Activated CD8-positive, alpha-beta memory T cell treated with anti-CD3 and anti-CD28 coated beads for 4 hours (primary cell): Measurements from ENCODE around the gene CECR2.

Source experiments
- DNase-seq, 2 donors: peaks; one replicate each; pipeline ENCODE4 v3.0.0-alpha.2; 2020; ENCODE audit warnings: low read depth in 2 of 2

The CECR2 gene

GRCh38 chr22:17460895-17461294 lies 91.6 kb downstream of the CECR2 start:
- DNase-seq = no peak

DNA sequence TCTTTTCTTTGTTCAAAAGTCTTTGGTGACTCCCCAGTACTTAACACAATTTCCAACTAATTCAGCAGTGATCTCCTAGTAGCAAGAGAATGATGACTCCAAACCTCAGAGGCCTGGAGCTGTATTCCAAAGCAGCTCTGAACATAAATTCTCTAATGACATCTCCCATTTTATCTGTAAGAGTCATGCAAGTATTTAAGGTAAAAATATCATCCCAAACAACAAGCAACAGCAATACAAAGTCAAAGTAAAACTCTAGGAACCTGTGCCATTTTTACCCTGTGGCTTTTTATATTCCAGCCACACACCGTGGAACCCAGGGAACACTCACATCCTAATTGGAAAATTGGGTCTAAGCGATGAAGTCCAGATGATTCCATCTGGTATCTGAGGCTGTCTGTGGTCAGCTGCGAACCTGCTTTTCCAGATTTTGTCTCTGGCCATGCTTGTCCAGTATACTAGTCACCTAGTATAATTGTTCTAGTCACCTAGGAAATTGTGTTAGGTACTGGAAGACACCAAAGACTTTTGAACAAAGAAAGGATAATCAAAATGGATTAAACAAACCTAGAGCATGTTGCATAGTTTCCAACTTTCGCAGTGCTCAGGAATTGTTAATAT lies 101.7 kb downstream of the CECR2 start:
- DNase-seq = no peak

GRCh38 chr22:17471886-17472535 lies 102.8 kb downstream of the CECR2 start:
- no peak for DNase-seq

GRCh38 chr22:17472932-17473331 lies 103.7 kb downstream of the CECR2 start:
- DNase-seq = no peak

GRCh38 chr22:17475318-17476230 lies 106.3 kb downstream of the CECR2 start:
- DNase-seq = no peak

- no peak for DNase-seq
These were observed 107.6 kb downstream of the CECR2 start for GRCh38 chr22:17476838-17477237.

- DNase-seq = no peak
These were observed 108.2 kb downstream of the CECR2 start for GRCh38 chr22:17477391-17477833.

DNA sequence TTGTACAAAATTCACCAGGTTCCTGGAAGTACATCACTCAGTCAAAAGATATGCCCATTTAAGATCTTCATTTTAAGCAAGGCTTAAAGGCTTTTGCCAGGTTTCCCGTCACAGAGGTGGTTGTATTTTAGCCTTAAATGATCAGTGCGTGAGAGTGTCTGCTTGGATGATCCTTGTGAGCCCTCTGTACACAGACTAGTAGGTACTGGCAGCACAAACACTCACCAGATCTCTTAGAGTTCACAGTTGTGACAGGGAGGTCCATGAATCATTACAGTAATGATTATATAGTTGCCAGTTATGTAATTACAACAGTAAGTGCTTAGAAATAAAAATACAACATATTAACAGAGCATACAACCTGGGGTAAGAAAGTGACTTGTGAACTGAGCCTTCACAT lies 109.9 kb downstream of the CECR2 start:
- DNase-seq = no peak

GRCh38 chr22:17481424-17481823 lies 112.2 kb downstream of the CECR2 start:
- DNase-seq = no peak

DNA sequence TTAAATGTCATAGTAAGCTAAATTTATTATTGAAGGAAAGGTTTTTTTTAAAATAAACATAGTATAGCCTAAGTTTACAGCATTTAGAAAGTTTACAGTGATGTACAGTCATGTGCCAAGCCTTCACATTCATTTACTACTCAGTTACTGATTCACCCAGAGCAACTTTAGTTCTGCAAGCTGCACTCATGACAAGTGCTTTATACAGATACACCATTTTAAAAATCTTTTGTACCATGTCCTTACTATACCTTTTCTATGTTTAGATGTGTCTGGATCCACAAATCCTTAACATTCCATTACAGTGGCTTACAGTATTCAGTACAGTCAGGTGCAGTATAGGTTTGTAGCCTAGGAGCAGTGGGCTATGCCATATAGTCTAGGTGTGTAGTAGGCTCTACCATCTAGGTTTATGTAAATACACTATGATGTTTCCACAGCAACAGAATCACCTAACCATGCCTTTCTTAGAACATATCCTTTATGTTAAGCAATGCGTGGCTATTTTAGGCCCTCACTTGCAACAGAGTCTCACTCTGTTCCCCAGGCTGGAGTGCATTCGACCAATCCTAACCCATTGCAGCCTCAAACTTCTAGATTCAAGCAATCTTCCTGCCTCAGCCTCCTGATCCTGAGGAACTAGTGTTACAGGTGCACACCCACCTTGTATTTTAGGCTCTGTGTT lies 114.6 kb downstream of the CECR2 start:
- no peak for DNase-seq

GRCh38 chr22:17484608-17485007 lies 115.3 kb downstream of the CECR2 start:
- DNase-seq = no peak

- no peak for DNase-seq
These were observed 117.1 kb downstream of the CECR2 start for GRCh38 chr22:17486313-17486712.

DNA sequence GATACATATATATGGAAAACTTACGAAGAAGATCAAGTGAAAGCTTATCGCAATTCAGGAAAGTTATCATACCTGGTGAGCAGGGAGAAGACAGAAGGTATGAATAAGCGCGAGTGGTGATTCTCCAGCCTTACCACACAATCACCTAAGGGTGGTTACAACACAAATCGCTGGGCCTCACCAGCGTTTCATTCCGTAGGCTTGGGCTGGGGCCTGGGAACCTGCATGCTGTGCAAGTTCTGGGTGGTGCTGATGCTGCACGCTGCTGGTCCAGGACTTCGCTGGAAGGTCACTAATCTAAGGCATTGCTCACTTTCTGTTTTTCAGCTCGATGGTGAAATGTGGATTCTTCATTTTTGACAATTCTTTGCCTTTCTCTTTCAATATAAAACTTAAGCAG lies 117.5 kb downstream of the CECR2 start:
- DNase-seq = no peak

- DNase-seq = no peak
These were observed 119.8 kb downstream of the CECR2 start for GRCh38 chr22:17489101-17489500.

GRCh38 chr22:17491090-17491640 lies 121.9 kb downstream of the CECR2 start:
- no peak for DNase-seq

GRCh38 chr22:17492247-17492646 lies 123.0 kb downstream of the CECR2 start:
- DNase-seq = no peak

GRCh38 chr22:17493419-17493981 lies 124.2 kb downstream of the CECR2 start:
- DNase-seq = no peak

DNA sequence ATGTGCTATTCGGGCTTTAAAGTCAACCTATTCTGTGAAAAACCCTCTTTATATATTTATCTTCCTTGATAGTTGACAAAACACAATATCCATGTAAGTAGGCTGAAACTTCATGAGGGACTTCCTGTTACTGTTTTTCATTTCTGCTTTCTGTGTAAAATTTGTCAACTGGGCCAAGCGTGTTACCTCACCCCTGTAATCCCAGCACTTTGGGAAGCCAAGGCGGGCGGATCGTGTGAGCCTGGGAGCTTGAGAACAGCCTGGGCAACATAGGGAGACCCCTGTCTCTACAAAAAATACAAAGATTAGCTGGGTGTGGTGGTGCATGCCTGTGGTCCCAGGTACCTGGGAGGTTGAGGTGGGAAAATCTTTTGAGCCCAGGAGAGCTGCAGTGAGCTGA lies 127.6 kb downstream of the CECR2 start:
- DNase-seq = no peak

- no peak for DNase-seq
These were observed 132.5 kb downstream of the CECR2 start for GRCh38 chr22:17501679-17502285.

DNA sequence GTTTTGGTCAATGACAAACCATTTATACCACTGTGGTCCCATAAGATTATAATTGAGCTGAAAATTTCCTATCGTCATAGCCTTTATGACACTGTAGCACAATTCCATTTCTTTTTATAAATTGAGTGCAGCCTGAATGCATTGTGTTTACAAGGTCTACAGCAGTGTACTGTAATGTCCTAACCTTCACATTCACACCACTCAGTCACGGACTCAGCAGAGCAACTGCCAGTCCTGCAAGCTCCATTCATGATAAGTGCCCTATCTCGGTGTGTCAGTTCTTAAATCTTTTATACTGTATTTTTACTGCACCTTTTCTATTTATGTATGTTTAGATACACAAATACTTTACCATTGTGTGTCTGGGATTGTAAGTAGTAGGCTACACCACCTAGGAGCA lies 138.8 kb downstream of the CECR2 start:
- DNase-seq = no peak

GRCh38 chr22:17512960-17513359 lies 143.7 kb downstream of the CECR2 start:
- DNase-seq = no peak
